ENCODE data around the gene DLG2.

Gene DLG2

GRCh38 chr11:83723999-83724398, 1903.1 kb downstream of the DLG2 start:
- DNase-seq, result peak; percentile 60 to 72

GRCh38 chr11:83722392-83723119, 1904.6 kb downstream of the DLG2 start:
- no peak for DNase-seq

GRCh38 chr11:83721263-83721662, 1905.9 kb downstream of the DLG2 start:
- no peak for DNase-seq

- no peak for DNase-seq
These were observed 1906.5 kb downstream of the DLG2 start for GRCh38 chr11:83720675-83721074.

- no peak for DNase-seq
These were observed 1909.6 kb downstream of the DLG2 start for GRCh38 chr11:83717537-83717936.

GRCh38 chr11:83715927-83716535, 1911.1 kb downstream of the DLG2 start:
- no peak for DNase-seq

GRCh38 chr11:83713708-83714107, 1913.4 kb downstream of the DLG2 start:
- DNase-seq, result no peak

GRCh38 chr11:83711106-83711527, 1916.0 kb downstream of the DLG2 start:
- DNase-seq, result no peak

- no peak for DNase-seq
These were observed 1917.7 kb downstream of the DLG2 start for GRCh38 chr11:83709434-83709833.

- no peak for DNase-seq
These were observed 1920.6 kb downstream of the DLG2 start for GRCh38 chr11:83706566-83706965.

- no peak for DNase-seq
These were observed 1924.3 kb downstream of the DLG2 start for GRCh38 chr11:83702796-83703195.

- DNase-seq, result no peak
These were observed 1929.6 kb downstream of the DLG2 start for GRCh38 chr11:83697518-83697917.

GRCh38 chr11:83695046-83695445, 1932.1 kb downstream of the DLG2 start:
- no peak for DNase-seq

- no peak for DNase-seq
These were observed 1932.8 kb downstream of the DLG2 start for GRCh38 chr11:83694191-83694910.

GRCh38 chr11:83693306-83693992, 1933.7 kb downstream of the DLG2 start:
- no peak for DNase-seq

GRCh38 chr11:83692675-83693074, 1934.5 kb downstream of the DLG2 start:
- no peak for DNase-seq

GRCh38 chr11:83691451-83691950, 1935.6 kb downstream of the DLG2 start:
- no peak for DNase-seq

- no peak for DNase-seq
These were observed 1937.9 kb downstream of the DLG2 start for GRCh38 chr11:83689144-83689780.

GRCh38 chr11:83687787-83688186, 1939.4 kb downstream of the DLG2 start:
- no peak for DNase-seq

- no peak for DNase-seq
These were observed 1941.4 kb downstream of the DLG2 start for GRCh38 chr11:83685730-83686129.

GRCh38 chr11:83684071-83684470, 1943.1 kb downstream of the DLG2 start:
- no peak for DNase-seq

GRCh38 chr11:83682611-83682973, 1944.6 kb downstream of the DLG2 start:
- no peak for DNase-seq
